SK-N-SH treated with all-trans-retinoic acid at 6 μM for 48 hours (cell line): Measurements from ENCODE around the gene ATG16L1.

ENCODE experiments used
- ARNTL ChIP-seq: fragments of 450-650 bp; formaldehyde crosslinking; IDR thresholded peaks from 2 replicates; pipeline ENCODE4 v1.5.0; 2020; ENCODE audit warnings: low read depth, mild to moderate bottlenecking, moderate library complexity, borderline replicate concordance
- CREB5 ChIP-seq: fragments of 250-450 bp; sonication (Bioruptor Pico); IDR thresholded peaks from 2 replicates; pipeline ENCODE4 v1.5.1; 2020; ENCODE audit warnings: low read depth, mild to moderate bottlenecking, moderate library complexity
- ESRRG ChIP-seq: fragments of 250-450 bp; sonication (Bioruptor Pico); IDR thresholded peaks from 2 replicates; pipeline ENCODE4 v1.6.1; 2021; ENCODE audit warnings: mild to moderate bottlenecking
- GLIS3 ChIP-seq: fragments of 250-450 bp; sonication (Bioruptor Pico); IDR thresholded peaks from 2 replicates; pipeline ENCODE4 v1.5.0; 2020; ENCODE audit warnings: mild to moderate bottlenecking, moderate library complexity
- OSR1 ChIP-seq: fragments of 250-450 bp; sonication (Bioruptor Pico); IDR thresholded peaks from 2 replicates; pipeline ENCODE4 v1.8.0; 2022; ENCODE audit warnings: moderate library complexity, mild to moderate bottlenecking, inconsistent platforms
- PATZ1 ChIP-seq: fragments of 250-450 bp; sonication (Bioruptor Pico); IDR thresholded peaks from 2 replicates; pipeline ENCODE4 v1.8.0; 2020; ENCODE audit warnings: mild to moderate bottlenecking, moderate library complexity, borderline replicate concordance
- POU6F1 ChIP-seq: fragments of 250-450 bp; sonication (Bioruptor Pico); IDR thresholded peaks from 2 replicates; pipeline ENCODE4 v1.8.0; 2021; ENCODE audit warnings: low read depth, mild to moderate bottlenecking, moderate library complexity, borderline replicate concordance
- PPARA ChIP-seq: fragments of 250-450 bp; sonication (Bioruptor Pico); IDR thresholded peaks from 2 replicates; pipeline ENCODE4 v1.5.0; 2020; ENCODE audit warnings: mild to moderate bottlenecking, borderline replicate concordance
- TOX ChIP-seq: fragments of 250-450 bp; sonication (Bioruptor Pico); IDR thresholded peaks from 2 replicates; pipeline ENCODE4 v1.8.0; 2021; ENCODE audit warnings: mild to moderate bottlenecking, moderate library complexity, borderline replicate concordance
- ZC3H10 ChIP-seq: fragments of 250-450 bp; sonication (Bioruptor Pico); IDR thresholded peaks from 2 replicates; pipeline ENCODE4 v1.5.1; 2021; ENCODE audit warnings: mild to moderate bottlenecking, moderate library complexity
- ZFP3 ChIP-seq: fragments of 250-450 bp; sonication (Bioruptor Pico); IDR thresholded peaks from 2 replicates; pipeline ENCODE4 v1.5.0; 2020; ENCODE audit warnings: mild to moderate bottlenecking, moderate library complexity
- ZFP30 ChIP-seq: fragments of 450-650 bp; formaldehyde crosslinking; IDR thresholded peaks from 2 replicates; pipeline ENCODE4 v1.5.0; 2022; ENCODE audit warnings: mild to moderate bottlenecking, moderate library complexity
- ZNF565 ChIP-seq: fragments of 450-650 bp; formaldehyde crosslinking; conservative IDR thresholded peaks from 2 replicates; pipeline ENCODE4 v1.5.0; 2020; ENCODE audit warnings: low read depth, mild to moderate bottlenecking, moderate library complexity
- ZNF8 ChIP-seq: fragments of 450-650 bp; formaldehyde crosslinking; IDR thresholded peaks from 2 replicates; pipeline ENCODE4 v1.5.0; 2020; ENCODE audit warnings: mild to moderate bottlenecking, moderate library complexity

- TF ChIP-seq ESRRG (no peak), OSR1 (CRISPR knock-in tag) (no peak), ZC3H10 (CRISPR knock-in tag) (no peak), PATZ1 (CRISPR knock-in tag) (no peak), TOX (no peak), ZNF8 (CRISPR knock-in tag) (no peak), ZFP30 (CRISPR knock-in tag) (no peak), ZFP3 (CRISPR knock-in tag) (no peak), POU6F1 (no peak), ARNTL (CRISPR knock-in tag) (no peak), ZNF565 (CRISPR knock-in tag) (no peak), GLIS3 (CRISPR knock-in tag) (no peak), CREB5 (CRISPR knock-in tag) (no peak), PPARA (no peak)
These were observed 14.5 kb downstream of the ATG16L1 start for GRCh38 chr2:233265899-233266431.
